ENCODE data around the gene ANKRD40CL. TPM values are rescaled to one million over a fixed set of nuclear protein-coding genes. Genes with fewer than 3 reads are reported as not detected.

ANKRD40CL gene
- total RNA-seq, 1 experiment from 2014 or later: not detected

DNA sequence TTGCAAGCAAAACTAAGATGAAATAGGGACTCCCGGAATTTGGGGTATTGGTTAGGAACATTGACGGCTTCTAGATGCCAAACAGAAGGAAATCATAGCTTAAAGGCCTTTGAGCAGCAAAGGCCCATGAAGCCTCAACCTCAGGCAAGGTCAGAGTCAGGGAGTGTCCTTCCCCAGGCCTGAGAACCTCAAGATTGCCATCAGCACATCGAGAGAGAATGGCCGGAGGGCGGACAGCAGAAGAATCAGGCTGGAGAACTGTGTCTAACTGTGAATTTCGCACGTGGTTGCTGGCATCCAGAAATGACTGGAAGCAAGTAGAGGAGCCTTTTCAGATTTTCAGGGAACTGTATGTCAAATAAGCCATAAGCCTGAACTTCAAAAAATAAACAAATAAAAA, 24.8 kb upstream of the ANKRD40CL start (continued):
- TF ChIP-seq, protein P1, sequence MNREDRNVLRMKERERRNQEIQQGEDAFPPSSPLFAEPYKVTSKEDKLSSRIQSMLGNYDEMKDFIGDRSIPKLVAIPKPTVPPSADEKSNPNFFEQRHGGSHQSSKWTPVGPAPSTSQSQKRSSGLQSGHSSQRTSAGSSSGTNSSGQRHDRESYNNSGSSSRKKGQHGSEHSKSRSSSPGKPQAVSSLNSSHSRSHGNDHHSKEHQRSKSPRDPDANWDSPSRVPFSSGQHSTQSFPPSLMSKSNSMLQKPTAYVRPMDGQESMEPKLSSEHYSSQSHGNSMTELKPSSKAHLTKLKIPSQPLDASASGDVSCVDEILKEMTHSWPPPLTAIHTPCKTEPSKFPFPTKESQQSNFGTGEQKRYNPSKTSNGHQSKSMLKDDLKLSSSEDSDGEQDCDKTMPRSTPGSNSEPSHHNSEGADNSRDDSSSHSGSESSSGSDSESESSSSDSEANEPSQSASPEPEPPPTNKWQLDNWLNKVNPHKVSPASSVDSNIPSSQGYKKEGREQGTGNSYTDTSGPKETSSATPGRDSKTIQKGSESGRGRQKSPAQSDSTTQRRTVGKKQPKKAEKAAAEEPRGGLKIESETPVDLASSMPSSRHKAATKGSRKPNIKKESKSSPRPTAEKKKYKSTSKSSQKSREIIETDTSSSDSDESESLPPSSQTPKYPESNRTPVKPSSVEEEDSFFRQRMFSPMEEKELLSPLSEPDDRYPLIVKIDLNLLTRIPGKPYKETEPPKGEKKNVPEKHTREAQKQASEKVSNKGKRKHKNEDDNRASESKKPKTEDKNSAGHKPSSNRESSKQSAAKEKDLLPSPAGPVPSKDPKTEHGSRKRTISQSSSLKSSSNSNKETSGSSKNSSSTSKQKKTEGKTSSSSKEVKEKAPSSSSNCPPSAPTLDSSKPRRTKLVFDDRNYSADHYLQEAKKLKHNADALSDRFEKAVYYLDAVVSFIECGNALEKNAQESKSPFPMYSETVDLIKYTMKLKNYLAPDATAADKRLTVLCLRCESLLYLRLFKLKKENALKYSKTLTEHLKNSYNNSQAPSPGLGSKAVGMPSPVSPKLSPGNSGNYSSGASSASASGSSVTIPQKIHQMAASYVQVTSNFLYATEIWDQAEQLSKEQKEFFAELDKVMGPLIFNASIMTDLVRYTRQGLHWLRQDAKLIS (CRISPR knock-in tag; IDR thresholded peaks at IDR 0.05; ENCODE audit: borderline replicate concordance): no peak
- TF ChIP-seq, protein P2, sequence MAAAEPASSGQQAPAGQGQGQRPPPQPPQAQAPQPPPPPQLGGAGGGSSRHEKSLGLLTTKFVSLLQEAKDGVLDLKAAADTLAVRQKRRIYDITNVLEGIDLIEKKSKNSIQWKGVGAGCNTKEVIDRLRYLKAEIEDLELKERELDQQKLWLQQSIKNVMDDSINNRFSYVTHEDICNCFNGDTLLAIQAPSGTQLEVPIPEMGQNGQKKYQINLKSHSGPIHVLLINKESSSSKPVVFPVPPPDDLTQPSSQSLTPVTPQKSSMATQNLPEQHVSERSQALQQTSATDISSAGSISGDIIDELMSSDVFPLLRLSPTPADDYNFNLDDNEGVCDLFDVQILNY (CRISPR knock-in tag; IDR thresholded peaks at IDR 0.05): no peak
- TF ChIP-seq, protein P3, sequence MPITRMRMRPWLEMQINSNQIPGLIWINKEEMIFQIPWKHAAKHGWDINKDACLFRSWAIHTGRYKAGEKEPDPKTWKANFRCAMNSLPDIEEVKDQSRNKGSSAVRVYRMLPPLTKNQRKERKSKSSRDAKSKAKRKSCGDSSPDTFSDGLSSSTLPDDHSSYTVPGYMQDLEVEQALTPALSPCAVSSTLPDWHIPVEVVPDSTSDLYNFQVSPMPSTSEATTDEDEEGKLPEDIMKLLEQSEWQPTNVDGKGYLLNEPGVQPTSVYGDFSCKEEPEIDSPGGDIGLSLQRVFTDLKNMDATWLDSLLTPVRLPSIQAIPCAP (CRISPR knock-in tag; IDR thresholded peaks at IDR 0.05): no peak
- TF ChIP-seq RELA (CRISPR knock-in tag; IDR thresholded peaks at IDR 0.05; ENCODE audit: borderline replicate concordance): no peak
- TF ChIP-seq, protein P4, sequence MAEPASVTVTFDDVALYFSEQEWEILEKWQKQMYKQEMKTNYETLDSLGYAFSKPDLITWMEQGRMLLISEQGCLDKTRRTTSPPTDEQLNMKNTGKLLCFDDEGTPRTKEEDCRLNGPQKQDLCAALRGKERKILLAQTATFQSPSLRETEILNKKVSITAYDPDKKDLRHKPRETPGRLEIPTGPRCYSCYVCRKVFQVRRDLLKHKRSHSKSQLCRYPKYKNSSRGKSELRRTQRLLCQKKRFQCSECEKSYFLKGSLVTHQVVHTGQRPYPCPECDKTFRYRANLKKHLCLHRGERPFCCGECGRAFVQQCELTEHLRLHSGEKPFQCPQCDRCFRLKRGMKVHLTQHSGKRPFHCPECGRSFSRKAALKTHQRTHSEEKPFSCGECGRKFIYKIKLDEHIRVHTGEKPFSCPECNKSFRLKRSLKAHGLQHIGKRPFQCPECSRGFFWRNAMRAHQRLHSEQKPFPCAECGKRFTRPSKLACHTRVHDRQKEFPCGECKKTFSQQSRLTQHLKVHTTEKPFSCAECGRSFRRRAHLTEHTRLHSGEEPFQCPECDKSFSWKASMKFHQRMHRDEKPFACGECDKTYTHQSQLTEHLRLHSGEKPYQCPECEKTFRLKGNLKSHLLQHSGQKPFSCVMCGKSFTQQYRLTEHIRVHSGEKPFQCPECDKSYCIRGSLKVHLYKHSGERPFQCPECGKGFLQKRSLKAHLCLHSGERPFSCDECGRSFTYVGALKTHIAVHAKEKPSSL (CRISPR knock-in tag; conservative IDR thresholded peaks at IDR 0.05): no peak
- TF ChIP-seq TEAD4 (CRISPR knock-in tag; IDR thresholded peaks at IDR 0.05): no peak
- TF ChIP-seq SMAD4 (CRISPR knock-in tag; IDR thresholded peaks at IDR 0.05): no peak
- TF ChIP-seq CREM (CRISPR knock-in tag; IDR thresholded peaks at IDR 0.05): no peak
- TF ChIP-seq, protein P5, sequence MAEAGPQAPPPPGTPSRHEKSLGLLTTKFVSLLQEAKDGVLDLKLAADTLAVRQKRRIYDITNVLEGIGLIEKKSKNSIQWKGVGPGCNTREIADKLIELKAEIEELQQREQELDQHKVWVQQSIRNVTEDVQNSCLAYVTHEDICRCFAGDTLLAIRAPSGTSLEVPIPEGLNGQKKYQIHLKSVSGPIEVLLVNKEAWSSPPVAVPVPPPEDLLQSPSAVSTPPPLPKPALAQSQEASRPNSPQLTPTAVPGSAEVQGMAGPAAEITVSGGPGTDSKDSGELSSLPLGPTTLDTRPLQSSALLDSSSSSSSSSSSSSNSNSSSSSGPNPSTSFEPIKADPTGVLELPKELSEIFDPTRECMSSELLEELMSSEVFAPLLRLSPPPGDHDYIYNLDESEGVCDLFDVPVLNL (CRISPR knock-in tag; IDR thresholded peaks at IDR 0.05; ENCODE audit: borderline replicate concordance, low read depth): no peak
- TF ChIP-seq NR3C1 (CRISPR knock-in tag; conservative IDR thresholded peaks at IDR 0.05; ENCODE audit: low read depth): no peak

DNA sequence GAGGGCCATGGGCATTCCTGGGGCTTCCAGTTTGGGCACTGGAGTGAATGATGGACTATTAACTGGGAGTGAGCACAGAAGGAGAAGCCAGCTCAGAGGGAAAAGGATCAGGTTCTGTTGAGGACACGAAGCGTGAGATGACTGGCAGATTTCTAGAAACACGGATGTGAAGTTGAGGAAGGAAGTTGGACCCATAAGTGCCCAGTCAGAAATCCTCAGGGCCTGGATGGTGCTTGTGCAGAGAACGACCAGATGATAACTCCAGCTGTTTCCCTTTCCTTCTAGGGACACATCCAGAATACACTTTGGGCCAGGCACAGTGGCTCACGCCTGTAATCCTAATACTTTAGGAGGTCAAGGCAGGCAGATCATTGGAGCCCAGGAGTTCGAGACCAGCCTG, 23.3 kb upstream of the ANKRD40CL start:
- Mint-ChIP-seq H3K9me3 (no peaks in the 10 kb centered on the region), H3K4me3 (no peak overlapping the region), H3K27me3 (ENCODE audit: low read depth) (no peaks in the 10 kb centered on the region), H3K4me1 (peaks cover 14% of the 10 kb centered on the region), H3K36me3 (no peaks in the 10 kb centered on the region), H3K27ac (peak overlapping the region; percentile 2)
- DNase-seq (ENCODE audit: low spot score) (no peak), ATAC-seq (no peak)
- ChIA-PET POLR2A (no interaction called here), CTCF (interaction anchor here (0.7 to 2.7 kb wide), 3 partner anchors 8 to 52 kb away, joined by 4 to 16 read pairs (median 10); partner anchors contain the start of gene WFIKKN2)
- TF ChIP-seq, protein P3 (CRISPR knock-in tag; IDR thresholded peaks at IDR 0.05): no peak
- TF ChIP-seq SMAD4 (CRISPR knock-in tag; IDR thresholded peaks at IDR 0.05): no peak
- no peak for TF ChIP-seq TEAD1 (CRISPR knock-in tag; IDR thresholded peaks at IDR 0.05)
- TF ChIP-seq RELA (CRISPR knock-in tag; IDR thresholded peaks at IDR 0.05; ENCODE audit: borderline replicate concordance): no peak
- TF ChIP-seq, protein P6, sequence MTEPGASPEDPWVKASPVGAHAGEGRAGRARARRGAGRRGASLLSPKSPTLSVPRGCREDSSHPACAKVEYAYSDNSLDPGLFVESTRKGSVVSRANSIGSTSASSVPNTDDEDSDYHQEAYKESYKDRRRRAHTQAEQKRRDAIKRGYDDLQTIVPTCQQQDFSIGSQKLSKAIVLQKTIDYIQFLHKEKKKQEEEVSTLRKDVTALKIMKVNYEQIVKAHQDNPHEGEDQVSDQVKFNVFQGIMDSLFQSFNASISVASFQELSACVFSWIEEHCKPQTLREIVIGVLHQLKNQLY (CRISPR knock-in tag; IDR thresholded peaks at IDR 0.05): no peak
- TF ChIP-seq, protein P7, sequence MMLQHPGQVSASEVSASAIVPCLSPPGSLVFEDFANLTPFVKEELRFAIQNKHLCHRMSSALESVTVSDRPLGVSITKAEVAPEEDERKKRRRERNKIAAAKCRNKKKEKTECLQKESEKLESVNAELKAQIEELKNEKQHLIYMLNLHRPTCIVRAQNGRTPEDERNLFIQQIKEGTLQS (CRISPR knock-in tag; conservative IDR thresholded peaks at IDR 0.05): no peak
- no peak for TF ChIP-seq ZNF317 (CRISPR knock-in tag; IDR thresholded peaks at IDR 0.05; ENCODE audit: borderline replicate concordance, low read depth)
- no peak for TF ChIP-seq ZNF423 (CRISPR knock-in tag; IDR thresholded peaks at IDR 0.05)
- TF ChIP-seq, protein P8, sequence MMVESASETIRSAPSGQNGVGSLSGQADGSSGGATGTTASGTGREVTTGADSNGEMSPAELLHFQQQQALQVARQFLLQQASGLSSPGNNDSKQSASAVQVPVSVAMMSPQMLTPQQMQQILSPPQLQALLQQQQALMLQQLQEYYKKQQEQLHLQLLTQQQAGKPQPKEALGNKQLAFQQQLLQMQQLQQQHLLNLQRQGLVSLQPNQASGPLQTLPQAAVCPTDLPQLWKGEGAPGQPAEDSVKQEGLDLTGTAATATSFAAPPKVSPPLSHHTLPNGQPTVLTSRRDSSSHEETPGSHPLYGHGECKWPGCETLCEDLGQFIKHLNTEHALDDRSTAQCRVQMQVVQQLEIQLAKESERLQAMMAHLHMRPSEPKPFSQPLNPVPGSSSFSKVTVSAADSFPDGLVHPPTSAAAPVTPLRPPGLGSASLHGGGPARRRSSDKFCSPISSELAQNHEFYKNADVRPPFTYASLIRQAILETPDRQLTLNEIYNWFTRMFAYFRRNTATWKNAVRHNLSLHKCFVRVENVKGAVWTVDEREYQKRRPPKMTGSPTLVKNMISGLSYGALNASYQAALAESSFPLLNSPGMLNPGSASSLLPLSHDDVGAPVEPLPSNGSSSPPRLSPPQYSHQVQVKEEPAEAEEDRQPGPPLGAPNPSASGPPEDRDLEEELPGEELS (CRISPR knock-in tag; IDR thresholded peaks at IDR 0.05): no peak
- TF ChIP-seq CBFB (CRISPR knock-in tag; IDR thresholded peaks at IDR 0.05; ENCODE audit: low read depth): no peak
- no peak for TF ChIP-seq SMAD3 (CRISPR knock-in tag; IDR thresholded peaks at IDR 0.05; ENCODE audit: borderline replicate concordance)
